T-helper 1 cell treated with Interleukin-12 subunit alpha and Interleukin-12 subunit beta and Interleukin-4 antibody, amounts not matched to agents 30 ng/mL and 1 ng/mL, for 36 hours (primary cell): ENCODE data around the gene NR1D2. TPM values are rescaled to one million over a fixed set of nuclear protein-coding genes. Genes with fewer than 3 reads are reported as not detected.

Source experiments
- intact Hi-C: fragments of 100-400 bp; cut with micrococcal nuclease; formaldehyde crosslinking; loops from one replicate; pipeline ENCODE4 v1.15.1; 2024
- total RNA-seq: library from RNA; stranded (reverse); gene quantifications from 2 replicates; pipeline ENCODE4 v1.2.3, GENCODE V29; 2022

NR1D2 gene
- total RNA-seq, 1 donor from 2014 or later = 5.5 TPM

GRCh38 chr3:23961066-23961465 lies 16.0 kb downstream of the NR1D2 start:
- intact Hi-C loops = no loop called here

GRCh38 chr3:23961913-23962312 lies 16.8 kb downstream of the NR1D2 start:
- intact Hi-C loops = no loop called here

DNA sequence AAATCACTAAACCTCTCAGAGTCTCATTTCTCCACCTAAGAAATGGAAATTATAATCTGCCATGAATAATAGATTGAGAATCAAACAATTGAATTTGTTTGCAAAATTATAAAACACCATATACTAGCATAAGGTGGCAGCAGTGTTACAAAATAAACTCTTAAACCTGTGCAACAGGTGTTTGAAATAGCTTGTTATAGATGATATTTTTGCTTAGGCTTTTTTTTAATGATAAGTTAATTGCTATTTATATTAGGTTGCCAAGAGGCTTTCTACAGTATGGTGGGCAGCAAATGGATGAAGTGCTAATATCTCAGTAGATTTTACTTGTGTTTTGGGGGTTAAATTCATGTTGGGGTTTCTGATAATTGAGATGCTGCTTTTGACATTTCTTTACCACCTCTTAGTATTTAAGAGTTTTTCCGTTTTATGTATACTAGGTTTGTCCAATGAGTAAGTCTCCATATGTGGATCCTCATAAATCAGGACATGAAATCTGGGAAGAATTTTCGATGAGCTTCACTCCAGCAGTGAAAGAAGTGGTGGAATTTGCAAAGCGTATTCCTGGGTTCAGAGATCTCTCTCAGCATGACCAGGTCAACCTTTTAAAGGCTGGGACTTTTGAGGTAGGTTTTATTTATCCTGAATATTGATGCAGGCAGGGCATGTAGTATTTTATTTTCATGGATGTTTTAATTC lies 19.6 kb downstream of the NR1D2 start:
- intact Hi-C loops = no loop called here

DNA sequence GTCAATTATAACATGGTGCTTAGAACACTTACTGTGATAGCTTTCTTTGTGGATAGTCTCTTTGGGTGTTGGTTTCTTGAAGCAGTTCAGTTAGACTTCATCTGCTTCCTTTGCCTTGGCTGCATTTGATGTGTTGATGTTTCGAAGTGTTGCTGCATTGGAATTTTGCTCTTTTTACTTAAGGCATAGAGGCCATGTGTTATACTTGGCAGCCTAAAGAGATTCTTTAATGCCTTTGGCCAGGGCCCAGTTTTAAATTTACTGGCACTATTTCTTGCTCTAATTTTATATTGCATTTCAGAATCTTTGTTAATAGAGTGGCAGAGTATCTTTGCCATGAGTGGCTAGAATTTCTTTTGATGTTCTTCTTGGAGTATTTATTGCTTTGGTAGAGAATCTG lies 21.2 kb downstream of the NR1D2 start:
- intact Hi-C loops = no loop called here

DNA sequence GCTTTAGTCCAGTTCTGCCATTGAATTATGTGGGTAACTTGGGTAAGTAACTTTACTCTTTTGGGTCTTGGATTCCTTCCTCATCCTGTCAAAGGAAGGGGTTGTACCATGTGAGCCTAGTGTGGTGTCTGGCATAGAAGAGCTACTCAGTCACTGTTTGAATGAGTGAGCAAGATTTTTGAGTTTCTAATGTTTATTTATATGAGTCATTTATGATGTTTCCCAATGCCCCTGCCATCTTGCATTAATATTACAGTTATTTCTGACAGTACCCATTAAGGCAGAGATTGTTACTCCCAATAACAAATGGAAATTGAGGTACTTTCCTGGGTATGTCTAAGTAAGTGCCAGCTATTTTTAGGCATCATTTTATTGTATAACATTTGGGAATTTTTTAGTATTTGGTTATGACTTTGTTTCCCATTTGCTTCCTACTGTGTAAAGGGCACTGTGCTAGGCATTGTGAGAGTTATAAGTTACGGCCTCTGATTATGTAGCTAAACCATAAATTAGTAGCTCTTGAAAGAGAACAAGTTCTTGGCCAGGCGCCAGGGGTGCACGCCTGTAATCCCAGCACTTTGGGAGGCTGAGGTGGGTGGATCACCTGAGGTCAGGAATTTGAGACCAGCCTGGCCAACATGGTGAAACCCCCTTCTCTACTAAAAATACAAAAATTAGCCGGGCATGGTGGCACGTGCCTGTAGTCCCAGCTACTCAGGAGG lies 23.5 kb downstream of the NR1D2 start:
- intact Hi-C loops = no loop called here

GRCh38 chr3:23969393-23969792 lies 24.3 kb downstream of the NR1D2 start:
- intact Hi-C loops = no loop called here

DNA sequence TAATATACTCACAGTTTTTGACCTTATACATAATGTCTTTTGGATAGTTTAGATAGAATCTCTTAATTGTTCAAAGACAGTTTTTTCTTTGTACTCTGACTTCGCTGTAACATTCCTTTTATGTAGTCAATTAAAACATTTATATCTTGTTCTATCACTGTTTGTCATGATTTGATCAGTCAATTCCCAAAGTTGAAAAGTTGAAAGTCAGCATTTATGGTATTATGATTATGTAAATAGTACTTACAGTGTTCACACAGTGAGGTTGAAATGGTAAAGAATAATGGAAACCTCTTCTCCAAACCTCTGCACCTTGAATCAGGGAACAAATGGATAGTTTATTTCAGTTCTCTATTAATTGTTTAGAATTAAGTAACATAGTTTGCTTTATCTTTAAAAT lies 26.6 kb downstream of the NR1D2 start:
- intact Hi-C loops = no loop called here

GRCh38 chr3:23976555-23976954 lies 31.5 kb downstream of the NR1D2 start:
- intact Hi-C loops = no loop called here

GRCh38 chr3:23979569-23979968 lies 34.5 kb downstream of the NR1D2 start:
- intact Hi-C loops = no loop called here

DNA sequence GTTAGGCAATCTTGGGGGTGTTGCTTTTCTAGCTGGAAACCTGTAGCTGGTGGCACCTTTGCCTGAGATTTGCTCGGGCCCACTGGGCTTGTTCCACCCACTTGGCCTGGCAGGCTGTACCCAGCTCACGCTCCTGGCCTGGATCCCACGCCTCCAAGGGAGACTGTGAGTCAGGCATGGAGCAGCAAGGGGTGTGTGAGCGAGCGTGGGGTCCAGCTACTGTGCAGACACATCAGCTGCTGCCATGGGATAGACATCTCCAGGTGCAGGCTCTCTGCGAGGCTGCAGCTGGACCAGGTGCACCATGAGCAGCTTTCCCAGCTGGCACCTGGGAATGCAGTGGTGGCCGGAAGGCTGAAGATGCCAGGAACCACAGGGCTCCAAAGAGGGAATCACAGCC lies 36.0 kb downstream of the NR1D2 start:
- intact Hi-C loops = no loop called here

GRCh38 chr3:23981955-23982354 lies 36.9 kb downstream of the NR1D2 start:
- intact Hi-C loops = no loop called here

DNA sequence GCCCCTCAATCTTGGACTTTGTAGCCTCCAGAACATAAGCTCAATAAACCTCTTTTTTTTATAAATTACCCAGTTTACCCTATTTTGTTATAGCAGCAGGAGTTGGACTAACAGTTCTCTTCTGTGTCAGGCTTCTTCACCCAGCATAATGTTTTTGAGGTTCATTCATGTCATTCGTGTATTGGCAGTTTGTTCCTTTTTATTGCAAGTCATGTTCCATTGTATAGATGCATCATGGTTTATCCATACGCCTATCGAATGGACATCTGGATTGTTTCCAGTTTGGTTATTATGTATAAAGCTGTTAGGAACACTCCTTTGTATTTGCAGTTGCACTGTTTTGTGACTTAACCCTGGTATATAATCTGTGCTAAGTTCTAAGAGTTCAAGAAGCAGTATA lies 39.8 kb downstream of the NR1D2 start:
- intact Hi-C loops = no loop called here

- intact Hi-C loops = no loop called here
Measured at GRCh38 chr3:23985747-23986544, 40.9 kb downstream of the NR1D2 start.

GRCh38 chr3:23987356-23987755 lies 42.3 kb downstream of the NR1D2 start:
- intact Hi-C loops = no loop called here

GRCh38 chr3:23991306-23991682 lies 46.2 kb downstream of the NR1D2 start:
- intact Hi-C loops = no loop called here

- intact Hi-C loops = no loop called here
Measured at GRCh38 chr3:23991683-23992628, 46.9 kb downstream of the NR1D2 start.

DNA sequence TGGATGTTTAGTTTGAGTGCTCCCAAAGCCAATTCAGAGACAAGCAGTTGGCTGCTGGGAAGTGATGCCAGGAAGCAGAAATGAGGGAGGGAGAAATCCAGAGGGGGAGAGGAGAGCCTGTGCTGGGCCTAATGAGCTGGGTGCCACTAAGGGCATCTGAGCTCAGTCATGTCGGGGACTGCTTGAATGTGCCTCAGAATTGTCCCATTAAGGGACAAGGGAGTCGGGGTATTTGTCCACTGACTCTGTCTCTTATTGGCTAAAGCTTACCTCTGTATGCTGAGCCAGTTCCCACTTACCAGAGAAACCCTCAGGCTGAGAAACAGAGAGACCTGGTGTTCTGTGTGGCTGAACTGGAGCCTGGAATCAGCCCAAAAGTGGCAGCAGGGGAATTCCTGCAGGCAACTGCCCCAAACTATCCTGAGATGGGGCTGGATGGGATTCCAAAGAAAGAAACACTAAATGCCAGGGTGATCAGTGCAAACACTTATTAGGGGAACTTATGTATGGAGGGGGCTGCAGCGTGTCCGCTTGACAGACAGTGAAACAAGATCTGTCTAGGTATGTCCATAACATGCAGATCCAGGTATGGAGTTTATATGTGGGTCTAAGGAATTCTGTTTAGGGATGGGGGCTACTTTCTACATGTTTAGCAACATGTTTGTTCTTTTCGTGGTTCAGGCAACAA lies 48.6 kb downstream of the NR1D2 start:
- intact Hi-C loops = no loop called here

- intact Hi-C loops = no loop called here
Measured at GRCh38 chr3:23994244-23994569, 49.1 kb downstream of the NR1D2 start.

DNA sequence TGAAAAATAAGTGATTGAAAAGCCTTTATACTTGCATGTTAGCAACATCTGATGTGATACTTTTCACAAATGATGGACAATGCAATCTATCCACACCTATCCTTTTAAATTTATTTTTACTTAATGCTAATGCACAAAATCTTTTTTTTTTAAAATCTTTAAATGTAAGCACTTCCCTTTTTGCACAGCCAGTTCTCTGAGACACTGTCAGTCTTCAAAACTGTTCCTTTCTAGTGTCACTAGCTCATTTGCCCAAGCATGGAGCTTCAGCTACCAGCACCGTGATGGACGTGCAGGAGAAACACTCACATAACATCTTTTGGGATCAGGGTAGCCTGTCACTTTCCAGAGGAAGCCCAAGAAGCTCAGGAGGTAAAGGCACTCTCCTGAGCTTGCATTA lies 50.1 kb downstream of the NR1D2 start:
- intact Hi-C loops = no loop called here

GRCh38 chr3:23996095-23996524 lies 51.0 kb downstream of the NR1D2 start:
- intact Hi-C loops = no loop called here
